Activated T-cell treated with anti-CD3 and anti-CD28 coated beads, Interleukin-2, amount 50 U/mL, for 72 hours (primary cell): ENCODE results near the gene RPS28. TPM values are rescaled to one million over a fixed set of nuclear protein-coding genes. Genes with fewer than 3 reads are reported as not detected.

ENCODE experiments used
- ATAC-seq, 2 donors: fragments of 150-1000 bp; cut with Tn5 transposase; replicated peaks in 1 of 2; 2 replicates each; pipeline ENCODE4 v1.10.0; 2021; ENCODE audit warnings: moderate library complexity in 2 of 2, mild to moderate bottlenecking in 1 of 2
- DNase-seq, 2 donors: peaks; one replicate each; pipeline ENCODE4 v3.0.0; 2021 to 2022; ENCODE audit warnings: mixed read lengths in 1 of 2
- H3K27ac Mint-ChIP-seq: one replicate; pipeline ENCODE4 v1.8.0; 2022; ENCODE audit warnings: mild to moderate bottlenecking, moderate library complexity, mixed read lengths
- H3K27me3 Mint-ChIP-seq: one replicate; pipeline ENCODE4 v1.8.0; 2022; ENCODE audit warnings: low read depth, mixed read lengths
- H3K36me3 Mint-ChIP-seq, 2 donors: one replicate each; pipeline ENCODE4 v1.8.0; 2022; ENCODE audit warnings: mixed read lengths in 2 of 2, mild to moderate bottlenecking in 1 of 2; ENCODE audit not compliant: insufficient read depth in 2 of 2
- H3K4me1 Mint-ChIP-seq: one replicate; pipeline ENCODE4 v1.8.0; 2022; ENCODE audit warnings: low read depth, mixed read lengths
- H3K4me3 Mint-ChIP-seq, 2 donors: one replicate each; pipeline ENCODE4 v1.8.0; 2022; ENCODE audit warnings: mild to moderate bottlenecking in 2 of 2, mixed read lengths in 2 of 2, moderate library complexity in 2 of 2
- H3K9me3 Mint-ChIP-seq, 2 donors: one replicate each; pipeline ENCODE4 v1.8.0; 2022; ENCODE audit warnings: mixed read lengths in 2 of 2
- total RNA-seq, 2 donors: library from RNA; stranded (reverse); gene quantifications; one replicate each; pipeline ENCODE4 v1.2.3, GENCODE V29; 2022

Gene RPS28
- total RNA-seq, 2 donors from 2014 or later: 2,463 to 2,605 TPM

DNA sequence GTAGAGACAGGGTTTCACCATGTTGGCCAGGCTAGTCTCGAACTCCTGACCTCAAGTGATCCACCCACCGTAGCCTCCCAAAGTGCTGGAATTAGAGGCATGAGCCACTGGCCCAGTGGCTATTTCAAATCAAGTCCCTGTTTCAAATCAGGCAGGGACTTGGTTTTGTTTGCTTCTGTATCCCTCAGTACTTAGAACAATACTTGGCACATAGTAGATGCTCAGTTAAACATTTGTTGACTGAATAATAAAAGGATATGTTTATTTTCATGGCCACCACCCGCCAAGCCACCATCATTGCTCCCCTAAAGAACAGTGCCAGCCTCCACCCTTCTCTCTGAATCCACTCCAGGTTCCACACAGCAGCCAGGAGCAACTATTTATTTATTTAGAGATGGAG, 4.2 kb downstream of the RPS28 start:
- ATAC-seq (no peak), DNase-seq (no peak)
- Mint-ChIP-seq H3K36me3 (peaks cover 6 to 14% of the 10 kb centered on the region in 2 donors), H3K27me3 (no peaks in the 10 kb centered on the region), H3K27ac (no peak overlapping the region), H3K4me3 (no peak overlapping the region), H3K9me3 (no peaks in the 10 kb centered on the region), H3K4me1 (peaks cover 14% of the 10 kb centered on the region)

DNA sequence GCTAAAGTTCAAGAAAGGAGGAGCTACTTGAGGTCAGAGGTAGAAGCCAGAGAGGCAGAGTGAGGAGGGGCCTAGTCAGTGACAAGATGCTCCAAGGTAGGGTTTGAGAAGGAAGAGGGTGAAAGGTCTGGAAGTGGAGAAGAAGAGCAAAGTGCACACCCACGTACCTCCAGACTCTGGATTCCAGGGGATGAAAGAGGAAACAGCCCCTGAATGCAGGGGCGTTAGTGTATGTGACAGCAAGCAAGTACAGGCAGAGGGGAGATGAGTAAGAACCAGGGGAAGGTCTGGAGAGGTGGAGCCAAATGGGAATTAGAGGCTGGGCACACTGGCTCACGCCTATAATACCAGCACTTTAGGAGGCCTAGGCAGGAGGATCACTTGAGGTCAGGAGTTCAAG, 8.7 kb downstream of the RPS28 start:
- Mint-ChIP-seq H3K4me1 (no peaks in the 10 kb centered on the region), H3K4me3 (no peak overlapping the region), H3K36me3 (no peaks in the 10 kb centered on the region), H3K9me3 (no peaks in the 10 kb centered on the region), H3K27ac (no peak overlapping the region), H3K27me3 (no peaks in the 10 kb centered on the region)
- no peak for DNase-seq
- ATAC-seq: no peak

DNA sequence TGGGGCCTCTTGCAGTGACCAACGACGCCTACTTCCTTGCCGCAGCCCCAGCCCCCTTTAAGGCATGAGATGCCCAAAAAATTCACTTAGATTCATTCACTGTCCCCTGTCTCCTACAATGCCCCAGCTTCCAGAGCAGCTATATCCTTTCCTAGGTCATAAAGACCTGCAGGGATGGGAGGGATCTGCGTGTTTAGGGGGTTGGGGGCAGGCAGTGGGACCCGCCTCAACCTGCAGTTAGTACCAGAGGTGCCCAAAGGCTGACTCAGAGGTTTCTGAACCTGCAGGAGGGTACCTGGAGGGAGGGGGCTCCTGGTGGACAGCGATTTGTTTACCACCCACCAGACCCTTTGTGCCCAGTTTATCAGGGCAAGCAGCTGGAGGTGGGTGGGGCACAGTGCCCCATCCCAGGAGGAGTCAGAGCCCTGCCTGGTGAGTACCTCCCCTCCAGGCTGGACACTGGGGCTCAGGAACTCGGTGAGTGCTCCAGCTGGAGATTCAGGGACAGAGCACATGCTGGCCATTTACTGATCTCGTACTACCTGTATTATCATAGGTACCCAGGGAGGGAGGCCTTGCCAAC, 10.1 kb downstream of the RPS28 start:
- DNase-seq (no peak), ATAC-seq (no peak)
- H3K9me3 Mint-ChIP-seq: no peaks in the 10 kb centered on the region
- peaks cover 8% of the 10 kb centered on the region for H3K27me3 Mint-ChIP-seq
- H3K4me1 Mint-ChIP-seq: peaks cover 6% of the 10 kb centered on the region
- H3K4me3 Mint-ChIP-seq: no peak overlapping the region
- H3K36me3 Mint-ChIP-seq: no peaks in the 10 kb centered on the region
- no peak overlapping the region for H3K27ac Mint-ChIP-seq

DNA sequence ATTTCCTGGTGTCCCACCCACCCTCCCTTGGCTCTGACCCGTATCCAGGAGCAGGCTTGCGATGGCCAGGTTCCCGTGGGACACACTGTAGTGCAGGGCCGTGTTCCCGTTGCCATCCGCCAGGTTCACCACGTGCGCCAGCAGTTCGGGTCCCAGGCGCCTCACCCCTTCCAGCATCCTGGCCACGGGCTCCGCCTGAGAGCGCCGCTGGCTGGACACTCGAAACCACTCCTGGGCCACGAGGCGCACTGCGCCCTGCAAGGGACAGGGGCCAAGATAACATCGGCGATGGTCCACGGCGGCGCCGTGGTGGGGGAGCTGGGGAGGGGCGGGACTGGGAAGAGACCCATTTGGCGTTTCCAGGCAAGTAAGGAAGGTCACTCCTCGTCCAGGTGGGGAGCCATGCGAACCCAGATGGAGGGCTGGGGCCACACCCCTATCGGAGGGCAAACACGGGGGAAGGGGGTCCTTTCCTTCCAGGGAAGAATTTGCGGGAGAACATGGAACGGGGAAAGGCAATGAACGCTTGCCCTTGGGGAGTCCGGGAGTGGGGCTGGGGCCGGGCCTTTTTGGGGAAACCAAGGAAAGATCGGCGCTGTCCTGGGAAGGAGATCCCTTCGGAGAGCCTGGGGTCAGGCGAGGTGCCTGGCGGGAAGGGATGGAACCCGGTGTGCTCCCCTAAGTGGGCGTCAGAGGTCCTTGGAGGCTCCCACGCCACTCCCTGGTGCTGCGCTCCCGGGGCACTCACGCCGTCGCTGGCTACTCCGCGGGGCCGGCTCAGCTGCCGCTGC, 11.9 kb downstream of the RPS28 start:
- Mint-ChIP-seq H3K4me3 (peak overlapping the region in 1 of 2 donors; percentile 39), H3K9me3 (no peaks in the 10 kb centered on the region), H3K4me1 (peaks cover 6% of the 10 kb centered on the region), H3K27me3 (peaks cover 23% of the 10 kb centered on the region), H3K36me3 (no peaks in the 10 kb centered on the region), H3K27ac (no peak overlapping the region)
- DNase-seq (no peak), ATAC-seq (no peak)

DNA sequence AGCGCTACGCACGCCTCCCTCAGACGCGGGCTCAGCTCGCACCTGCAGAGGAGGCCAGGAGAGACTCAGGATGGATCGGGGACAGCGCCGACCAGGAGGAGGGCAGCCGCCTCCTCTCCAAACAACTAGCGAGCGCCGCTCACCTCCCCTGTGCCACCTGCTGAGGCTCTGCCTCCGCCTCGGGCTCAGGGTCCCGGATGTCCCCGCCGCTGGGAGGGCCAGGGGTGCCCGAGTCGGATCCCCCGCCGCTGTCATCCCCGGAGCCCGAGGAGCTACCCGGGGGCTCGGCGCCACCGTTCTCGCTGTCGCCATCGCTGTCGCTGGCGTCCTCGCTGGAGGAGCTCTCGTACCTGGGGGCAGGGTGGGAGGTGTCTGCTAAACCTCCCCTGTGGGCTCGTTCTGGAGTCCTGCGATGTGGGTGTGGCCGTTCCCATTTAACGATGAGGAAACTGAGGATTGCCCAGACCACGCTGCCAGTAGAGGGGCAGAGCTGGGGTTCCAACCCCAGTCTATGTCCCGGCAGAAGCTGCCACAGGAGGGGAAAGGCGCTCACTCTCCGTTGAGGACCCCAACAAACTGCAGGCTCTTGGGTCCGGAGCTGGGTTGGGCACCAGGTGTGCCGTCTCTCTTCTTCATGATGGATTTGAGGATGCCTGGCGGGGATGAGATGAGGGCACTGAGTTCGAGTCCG, 12.6 kb downstream of the RPS28 start:
- peaks cover 6% of the 10 kb centered on the region for H3K4me1 Mint-ChIP-seq
- no peak for ATAC-seq
- H3K9me3 Mint-ChIP-seq: no peaks in the 10 kb centered on the region
- H3K36me3 Mint-ChIP-seq: no peaks in the 10 kb centered on the region
- DNase-seq: no peak
- peaks cover 27% of the 10 kb centered on the region for H3K27me3 Mint-ChIP-seq
- H3K4me3 Mint-ChIP-seq: peak overlapping the region; percentile 43 to 54
- H3K27ac Mint-ChIP-seq: no peak overlapping the region

DNA sequence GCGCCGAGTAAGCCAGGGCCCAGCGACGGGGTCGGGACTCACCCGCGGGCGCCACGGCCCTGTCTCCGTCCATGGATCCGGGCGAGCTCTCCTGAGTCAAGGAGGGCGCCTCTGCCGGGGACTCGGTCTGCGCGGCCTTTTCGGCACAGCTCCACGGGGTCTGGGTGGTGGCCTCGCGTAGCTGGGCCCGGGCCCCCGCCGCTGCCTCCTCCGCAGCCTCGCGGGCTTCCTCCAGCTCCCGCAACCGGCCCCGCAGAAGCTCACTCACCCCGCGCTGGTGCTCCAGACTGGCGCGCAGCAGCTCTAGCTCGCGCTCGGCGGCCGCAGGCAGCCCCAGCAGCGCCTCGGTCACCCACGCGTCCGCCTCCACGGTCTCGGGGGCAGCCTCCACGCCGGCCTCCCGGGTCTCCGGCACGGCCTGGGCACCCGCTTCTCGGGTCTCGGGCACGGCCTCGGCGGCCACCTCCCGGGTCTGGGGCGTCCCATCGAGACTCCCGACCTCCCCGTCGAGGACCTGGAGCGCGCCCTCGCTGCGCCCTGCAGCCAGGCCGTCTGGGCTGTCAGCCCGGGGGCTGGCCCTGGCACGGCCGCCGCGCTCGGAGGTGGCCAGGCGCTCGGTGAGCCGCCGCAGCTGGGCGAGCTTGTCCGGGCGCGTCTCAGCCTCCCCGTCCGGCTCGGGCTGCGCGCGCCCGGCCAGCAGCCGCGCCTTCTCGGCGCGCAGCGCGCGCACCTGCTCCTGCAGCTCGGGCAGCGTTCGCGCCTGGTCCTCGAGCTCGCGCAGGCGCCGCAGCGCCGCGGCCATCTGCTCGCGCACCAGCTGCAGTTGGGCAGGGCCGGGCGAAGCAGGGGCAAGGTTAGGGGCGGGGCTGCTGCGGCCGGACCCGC, 13.4 kb downstream of the RPS28 start:
- Mint-ChIP-seq H3K27me3 (peaks cover 27% of the 10 kb centered on the region), H3K36me3 (no peaks in the 10 kb centered on the region)

DNA sequence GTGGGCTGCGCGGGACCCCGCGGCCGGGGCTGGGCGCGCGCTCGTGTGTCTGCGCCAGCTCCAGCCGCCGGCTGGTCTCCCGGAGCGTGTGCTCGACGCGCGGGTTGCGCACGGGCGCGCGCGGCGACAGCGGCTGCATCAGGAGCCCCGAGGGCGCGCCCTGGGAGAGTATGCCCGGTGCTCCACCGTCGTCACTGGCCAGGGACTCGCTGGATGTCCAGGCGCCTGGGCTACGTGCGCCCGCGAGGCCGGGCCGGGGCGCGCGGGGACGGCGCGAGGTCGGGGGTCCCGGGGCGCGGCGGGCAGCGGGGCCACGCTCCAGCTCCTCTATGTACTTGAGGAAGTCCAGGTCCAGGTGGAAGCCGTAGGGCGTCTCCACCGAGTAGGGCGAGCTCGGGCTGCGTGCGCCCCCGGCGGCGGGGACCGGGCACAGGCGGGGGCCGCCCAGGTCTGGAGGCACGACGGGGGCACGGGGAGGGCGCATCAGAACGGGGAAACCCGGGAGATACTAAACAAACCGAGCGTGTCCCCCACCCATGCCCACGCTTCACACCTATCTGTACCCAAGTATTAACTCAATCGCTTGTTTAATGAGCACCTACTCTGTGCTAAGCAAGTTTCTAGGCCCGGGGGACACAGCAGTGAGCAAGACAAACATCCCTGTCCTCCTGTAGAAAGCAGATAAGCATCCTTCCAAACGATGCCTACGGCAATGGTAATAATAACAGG, 14.2 kb downstream of the RPS28 start:
- no peaks in the 10 kb centered on the region for H3K36me3 Mint-ChIP-seq

More for the DNA sequence above, 13.4 kb downstream of the RPS28 start:
- Mint-ChIP-seq H3K9me3 (no peaks in the 10 kb centered on the region), H3K4me3 (peak overlapping the region in 1 of 2 donors; percentile 62), H3K27ac (no peak overlapping the region), H3K4me1 (peaks cover 6% of the 10 kb centered on the region)
- peak; percentile 60 to 64 for DNase-seq
- ATAC-seq: peak; percentile 78 to 80

DNA sequence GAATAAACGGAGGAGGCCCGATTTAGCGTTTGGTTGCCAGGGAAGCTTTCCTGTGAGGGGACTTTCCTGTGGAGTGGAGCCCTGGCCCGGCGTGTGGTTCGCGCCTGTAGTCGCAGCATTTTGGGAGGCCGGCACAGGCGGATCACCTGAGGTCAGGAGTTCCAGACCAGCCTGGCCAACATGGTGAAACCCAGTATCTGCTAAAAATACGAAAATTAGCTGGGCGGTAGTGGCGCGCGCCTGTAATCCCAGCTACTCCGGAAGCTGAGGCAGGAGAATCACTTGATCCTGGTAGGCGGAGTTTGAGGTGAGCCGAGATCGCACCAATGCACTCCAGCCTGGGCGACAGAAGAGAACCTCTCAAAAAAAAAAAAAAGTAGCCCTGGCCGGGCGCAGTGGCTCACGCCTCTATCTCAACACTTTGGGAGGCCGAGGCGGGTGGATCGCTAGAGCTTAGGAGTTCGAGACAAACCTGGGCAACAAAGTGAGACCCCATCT, 14.8 kb downstream of the RPS28 start:
- no peak for ATAC-seq
- H3K27ac Mint-ChIP-seq: no peak overlapping the region
- peak overlapping the region; percentile 62 to 68 for H3K4me3 Mint-ChIP-seq
- H3K27me3 Mint-ChIP-seq: peaks cover 36% of the 10 kb centered on the region
- no peak for DNase-seq
- no peaks in the 10 kb centered on the region for H3K9me3 Mint-ChIP-seq
- peaks cover 6% of the 10 kb centered on the region for H3K4me1 Mint-ChIP-seq
- H3K36me3 Mint-ChIP-seq: no peaks in the 10 kb centered on the region

More for the DNA sequence above, 14.2 kb downstream of the RPS28 start:
- peak; percentile 76 for ATAC-seq
- peaks cover 31% of the 10 kb centered on the region for H3K27me3 Mint-ChIP-seq
- DNase-seq: peak; percentile 52 to 58
- peaks cover 6% of the 10 kb centered on the region for H3K4me1 Mint-ChIP-seq
- peak overlapping the region; percentile 62 to 68 for H3K4me3 Mint-ChIP-seq
- H3K9me3 Mint-ChIP-seq: no peaks in the 10 kb centered on the region
- no peak overlapping the region for H3K27ac Mint-ChIP-seq

DNA sequence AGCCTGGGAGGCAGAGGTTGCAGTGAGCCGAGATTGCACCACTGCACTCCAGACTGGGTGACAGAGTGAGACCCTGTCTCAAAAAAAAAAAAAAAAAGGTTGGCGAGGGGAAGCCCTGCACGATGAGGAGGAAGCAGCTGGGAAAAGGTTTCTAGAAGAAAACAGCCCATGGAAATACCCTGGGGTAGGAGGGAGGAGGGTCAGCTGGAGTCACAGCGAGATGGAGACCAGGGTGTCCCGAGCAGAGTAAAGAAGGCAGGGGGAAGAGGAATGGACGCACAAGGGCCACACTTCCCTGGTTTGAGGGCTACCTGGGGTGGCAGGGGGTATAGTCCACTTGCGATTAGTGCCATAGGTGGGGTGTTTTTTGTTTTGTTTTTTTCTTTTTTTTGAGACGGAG, 15.4 kb downstream of the RPS28 start:
- Mint-ChIP-seq H3K36me3 (no peaks in the 10 kb centered on the region), H3K27me3 (peaks cover 36% of the 10 kb centered on the region), H3K4me3 (no peak overlapping the region), H3K9me3 (no peaks in the 10 kb centered on the region), H3K27ac (no peak overlapping the region), H3K4me1 (peaks cover 6% of the 10 kb centered on the region)
- DNase-seq (no peak), ATAC-seq (no peak)

DNA sequence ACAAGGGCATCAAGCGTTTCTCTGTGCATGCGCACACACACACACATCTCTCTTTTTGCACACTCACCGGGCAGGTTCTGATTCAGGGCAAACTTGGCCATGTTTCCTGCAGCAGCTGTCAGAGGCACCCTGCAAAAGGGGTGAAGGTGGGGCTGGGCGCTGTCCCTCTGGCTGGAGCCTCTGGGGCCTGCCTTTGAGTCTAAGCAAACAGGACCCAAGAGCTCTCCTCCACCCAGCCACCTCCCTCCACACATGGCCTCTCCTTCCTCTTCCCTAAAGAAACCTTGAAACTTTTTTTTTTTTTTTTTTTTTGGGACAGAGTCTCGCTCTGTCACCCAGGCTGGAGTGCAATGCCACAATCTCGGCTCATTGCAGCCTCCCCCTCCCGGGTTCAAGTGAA, 16.4 kb downstream of the RPS28 start:
- Mint-ChIP-seq H3K4me3 (no peak overlapping the region), H3K36me3 (no peaks in the 10 kb centered on the region), H3K9me3 (no peaks in the 10 kb centered on the region), H3K27me3 (peaks cover 36% of the 10 kb centered on the region), H3K4me1 (peaks cover 6% of the 10 kb centered on the region), H3K27ac (no peak overlapping the region)
- ATAC-seq (no peak), DNase-seq (no peak)

DNA sequence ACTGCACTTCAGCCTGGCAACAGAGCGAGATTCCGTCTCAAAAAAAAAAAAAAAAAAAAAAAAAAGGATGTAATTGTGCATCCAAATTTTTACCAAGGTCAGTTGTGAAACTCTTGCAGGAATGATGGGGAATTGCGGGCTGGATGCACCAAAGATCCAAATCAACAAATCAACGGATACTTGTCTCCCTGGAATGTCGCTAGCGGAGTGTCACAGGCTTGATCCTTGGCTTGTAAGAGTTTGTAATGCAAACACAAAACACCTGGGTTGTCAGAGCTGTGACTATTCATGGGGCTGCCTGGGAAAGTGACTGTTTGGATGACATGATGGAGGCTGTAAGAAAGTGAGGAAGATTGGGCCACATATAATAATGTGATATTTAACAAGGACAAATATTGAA, 17.5 kb downstream of the RPS28 start:
- ATAC-seq (no peak), DNase-seq (no peak)
- no peaks in the 10 kb centered on the region for H3K9me3 Mint-ChIP-seq
- H3K27me3 Mint-ChIP-seq: peaks cover 44% of the 10 kb centered on the region
- peaks cover 11% of the 10 kb centered on the region for H3K4me1 Mint-ChIP-seq
- no peaks in the 10 kb centered on the region for H3K36me3 Mint-ChIP-seq
- H3K27ac Mint-ChIP-seq: no peak overlapping the region
- no peak overlapping the region for H3K4me3 Mint-ChIP-seq
